CD4-positive, alpha-beta memory T cell (primary cell): Measurements from ENCODE around the gene SEC11A. TPM values are rescaled to one million over a fixed set of nuclear protein-coding genes. Genes with fewer than 3 reads are reported as not detected.

Experiments used
- CTCF ChIA-PET: fragments of 350-600 bp; sonication (Branson Sonifier 250); formaldehyde crosslinking; loops from one replicate; lab custom pipeline; 2021; ENCODE audit warnings: inconsistent platforms; ENCODE audit not compliant: partially characterized antibody; lab: Charles Lee
- POLR2A ChIA-PET: fragments of 350-600 bp; sonication (Branson Sonifier 250); formaldehyde crosslinking; loops from one replicate; lab custom pipeline; 2021; ENCODE audit not compliant: partially characterized antibody; lab: Charles Lee
- DNase-seq, 5 donors: peaks; one replicate each; pipeline versions ENCODE4 v3.0.0 to v3.0.0-alpha.2; 2020 to 2022; ENCODE audit warnings: mixed read lengths in 1 of 5
- H3K27ac ChIP-seq: one replicate; pipeline ENCODE4 v1.7.0; 2013; ENCODE audit warnings: low read depth, low read length
- H3K27me3 ChIP-seq: 2 replicates; pipeline ENCODE4 v1.7.0; 2013; ENCODE audit warnings: mild to moderate bottlenecking, low read length, moderate library complexity; ENCODE audit not compliant: insufficient read depth
- H3K36me3 ChIP-seq: 2 replicates; pipeline ENCODE4 v1.7.0; 2013; ENCODE audit warnings: mild to moderate bottlenecking, low read length, moderate library complexity; ENCODE audit not compliant: insufficient read depth
- H3K4me1 ChIP-seq: 2 replicates; pipeline ENCODE4 v1.7.0; 2013; ENCODE audit warnings: mild to moderate bottlenecking, low read length, moderate library complexity; ENCODE audit not compliant: insufficient read depth
- H3K4me3 ChIP-seq, 2 donors: one replicate each; pipeline ENCODE4 v1.7.0; 2013; ENCODE audit warnings: low read length in 2 of 2, mild to moderate bottlenecking in 1 of 2
- H3K9me3 ChIP-seq, 2 donors: one replicate each; pipeline ENCODE4 v1.7.0; 2013; ENCODE audit warnings: low read length in 2 of 2, control low read depth in 1 of 2; ENCODE audit not compliant: control insufficient read depth in 1 of 2
- H3K27ac Mint-ChIP-seq, 7 donors: one replicate each; pipeline ENCODE4 v1.8.0; 2020 to 2021; ENCODE audit warnings: mixed read lengths in 7 of 7, mild to moderate bottlenecking in 6 of 7, inconsistent platforms in 3 of 7, moderate library complexity in 3 of 7
- H3K27me3 Mint-ChIP-seq, 2 donors: one replicate each; pipeline ENCODE4 v1.8.0; 2020 to 2021; ENCODE audit warnings: mixed read lengths in 2 of 2
- H3K36me3 Mint-ChIP-seq, 2 donors: one replicate each; pipeline ENCODE4 v1.8.0; 2020 to 2021; ENCODE audit warnings: mixed read lengths in 2 of 2, inconsistent platforms in 1 of 2, mild to moderate bottlenecking in 1 of 2
- H3K4me1 Mint-ChIP-seq, 4 donors: one replicate each; pipeline ENCODE4 v1.8.0; 2020 to 2021; ENCODE audit warnings: mixed read lengths in 4 of 4, mild to moderate bottlenecking in 1 of 4
- H3K4me3 Mint-ChIP-seq, 8 donors: one replicate each; pipeline ENCODE4 v1.8.0; 2020 to 2021; ENCODE audit warnings: mixed read lengths in 8 of 8, mild to moderate bottlenecking in 7 of 8, moderate library complexity in 6 of 8, inconsistent platforms in 3 of 8
- H3K9me3 Mint-ChIP-seq, 8 donors: one replicate each; pipeline ENCODE4 v1.8.0; 2020 to 2021; ENCODE audit warnings: mixed read lengths in 8 of 8, mild to moderate bottlenecking in 5 of 8, inconsistent platforms in 3 of 8, moderate library complexity in 1 of 8
- intact Hi-C: fragments of 100-400 bp; cut with micrococcal nuclease; formaldehyde crosslinking; loops from one replicate; pipeline ENCODE4 v1.15.1; 2023
- polyA plus RNA-seq, 2 donors: library from polyadenylated mRNA; unstranded; fragments of 300-500 nt; fragmentation: Illumina TruSeq; gene quantifications; one replicate each; pipeline ENCODE4 v1.2.3, GENCODE V29; 2021
- total RNA-seq, 2 experiments: library from RNA; stranded (reverse); gene quantifications; one replicate each; pipeline ENCODE4 v1.2.3, GENCODE V29; 2021

Gene SEC11A
- 10 to 100 TPM; 85.0 to 86.8 TPM for total RNA-seq
- 100 to 1,000 TPM; 129 to 168 TPM for polyA plus RNA-seq

GRCh38 chr15:84716036-84716732, at the start of gene SEC11A:
Gene SEC11A (minus strand): TSS chr15:84716139. CDS start chr15:84716075, 64 bp downstream.
- H3K27me3 ChIP-seq = no peaks in the 10 kb centered on the region
- Mint-ChIP-seq H3K27me3 (no peaks in the 10 kb centered on the region), H3K4me1 (peaks cover 33 to 65% (median 45%) of the 10 kb centered on the region in 4 donors), H3K4me3 (peak within 1 kb of the TSS; percentile 94 to 100 (median 96)), H3K36me3 (peaks cover 0 to 21% of the 10 kb centered on the region in 2 donors), H3K27ac (peak within 1 kb of the TSS; percentile 88 to 99 (median 97)), H3K9me3 (peaks cover 0 to 3% (median 0%) of the 10 kb centered on the region in 8 donors)
- H3K4me3 ChIP-seq = peak within 1 kb of the TSS; percentile 91 to 97
- POLR2A ChIA-PET = interaction anchor here (0.5 to 15.2 kb wide), 35 partner anchors 9 to 664 kb away, joined by 3 to 598 read pairs (median 6); partner anchors contain the start of genes AKAP13, NMB, PDE8A and WDR73
- H3K36me3 ChIP-seq = peaks cover 6% of the 10 kb centered on the region
- DNase-seq = peak; percentile 89 to 95 (median 92)
- intact Hi-C loops = loop anchor here (1.0 kb wide), 5 partner anchors 19 to 85 kb away; partner anchors contain the start of genes NMB, WDR73 and ZNF592
- peaks cover 54% of the 10 kb centered on the region for H3K4me1 ChIP-seq
- peak within 1 kb of the TSS; percentile 85 for H3K27ac ChIP-seq
- CTCF ChIA-PET = interaction anchor here (0.9 to 4.2 kb wide), 16 partner anchors 9 to 78 kb away, joined by 3 to 57 read pairs (median 7); partner anchors contain the start of genes NMB, WDR73 and ZNF592
- H3K9me3 ChIP-seq = no peaks in the 10 kb centered on the region

DNA sequence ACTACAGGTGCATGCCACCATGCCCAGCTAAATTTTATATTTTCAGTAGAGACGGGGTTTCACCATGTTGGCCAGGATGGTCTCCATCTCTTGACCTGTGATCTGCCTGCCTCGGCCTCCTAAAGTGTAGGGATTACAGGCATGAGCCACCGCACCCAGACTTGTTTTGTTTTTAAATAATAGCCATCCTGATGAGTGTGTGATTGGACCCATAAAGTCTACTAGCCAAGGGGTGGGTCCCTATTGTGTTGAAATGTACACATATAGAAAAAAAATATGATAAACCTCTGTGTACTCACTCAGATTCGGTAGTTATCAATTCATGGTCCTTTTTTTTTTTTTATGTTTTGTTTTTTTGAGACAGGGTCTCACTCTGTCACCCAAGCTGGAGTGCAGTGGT, 49.7 kb upstream of the SEC11A start:
- no peak overlapping the region for H3K4me3 ChIP-seq
- peaks cover 34% of the 10 kb centered on the region for H3K36me3 ChIP-seq
- Mint-ChIP-seq H3K36me3 (peaks cover 21 to 47% of the 10 kb centered on the region in 2 donors), H3K9me3 (no peaks in the 10 kb centered on the region), H3K27ac (peak overlapping the region in 2 of 7 donors; percentile 11 to 65), H3K4me3 (no peak overlapping the region), H3K4me1 (peaks cover 17 to 32% (median 23%) of the 10 kb centered on the region in 4 donors), H3K27me3 (no peaks in the 10 kb centered on the region)
- H3K27me3 ChIP-seq = no peaks in the 10 kb centered on the region
- POLR2A ChIA-PET = interaction anchor here (2.1 kb wide), 1 partner anchor 50 kb away, joined by 7 read pairs; the partner anchor contains the start of gene SEC11A
- CTCF ChIA-PET = interaction anchor here (0.7 kb wide), 1 partner anchor 39 kb away, joined by 3 read pairs; no protein-coding TSS in a partner anchor
- DNase-seq = no peak
- intact Hi-C loops = no loop called here
- H3K27ac ChIP-seq = no peak overlapping the region
- no peaks in the 10 kb centered on the region for H3K9me3 ChIP-seq
- H3K4me1 ChIP-seq = peaks cover 45% of the 10 kb centered on the region

DNA sequence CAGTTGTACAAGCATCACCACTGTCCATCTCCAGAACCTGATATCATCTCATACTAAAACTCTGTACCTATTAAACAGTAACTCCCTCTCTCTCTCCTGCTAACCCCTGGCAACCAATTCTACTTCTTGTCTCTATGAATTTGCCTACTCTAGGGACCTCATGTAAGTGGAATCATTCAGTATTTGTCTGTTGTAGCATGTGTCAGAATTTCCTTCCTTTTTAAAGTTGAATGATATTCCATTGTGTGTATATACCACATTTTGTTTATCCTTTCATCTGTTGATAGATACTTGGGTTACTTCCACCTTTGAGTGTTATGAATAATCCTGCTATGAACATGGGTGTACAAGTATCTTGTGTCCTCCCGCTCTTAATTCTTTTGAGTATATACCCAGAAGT, 49.0 kb upstream of the SEC11A start:
- ChIA-PET CTCF (no interaction called here), POLR2A (interaction anchor here (2.1 kb wide), 1 partner anchor 49 kb away, joined by 7 read pairs; the partner anchor contains the start of gene SEC11A)
- Histone ChIP-seq H3K4me3 (no peak overlapping the region), H3K9me3 (no peaks in the 10 kb centered on the region), H3K27me3 (no peaks in the 10 kb centered on the region), H3K4me1 (peaks cover 47% of the 10 kb centered on the region), H3K36me3 (peaks cover 34% of the 10 kb centered on the region), H3K27ac (no peak overlapping the region)
- H3K9me3 Mint-ChIP-seq = no peaks in the 10 kb centered on the region
- intact Hi-C loops = no loop called here
- peaks cover 11 to 30% (median 19%) of the 10 kb centered on the region in 4 donors for H3K4me1 Mint-ChIP-seq
- DNase-seq = no peak
- peak overlapping the region in 6 of 7 donors; percentile 10 to 79 (median 42) for H3K27ac Mint-ChIP-seq
- no peaks in the 10 kb centered on the region for H3K27me3 Mint-ChIP-seq
- H3K4me3 Mint-ChIP-seq = no peak overlapping the region
- H3K36me3 Mint-ChIP-seq = peaks cover 21 to 44% of the 10 kb centered on the region in 2 donors

DNA sequence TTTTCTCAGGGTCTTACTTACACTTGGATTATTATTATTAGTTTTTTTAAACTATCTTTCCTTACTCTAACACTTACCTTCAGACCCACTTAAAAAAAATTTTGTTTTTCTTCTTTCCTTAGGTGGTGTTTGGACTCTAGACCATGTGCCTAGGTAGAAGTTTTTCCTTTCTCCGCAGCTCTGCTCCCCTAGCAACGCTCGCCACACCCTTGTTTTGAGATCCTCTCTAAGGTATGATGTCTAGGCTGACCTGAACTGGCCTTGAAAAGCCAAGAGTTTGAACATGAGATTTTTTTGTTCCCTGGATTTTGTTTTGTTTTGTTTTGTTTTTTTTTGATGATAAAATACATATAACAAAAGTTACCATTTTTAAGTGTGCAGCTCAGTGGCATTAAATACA, 48.6 kb upstream of the SEC11A start:
- peaks cover 21 to 41% of the 10 kb centered on the region in 2 donors for H3K36me3 Mint-ChIP-seq
- intact Hi-C loops = no loop called here
- POLR2A ChIA-PET = interaction anchor here (1.0 to 2.1 kb wide), 2 partner anchors 48 to 111 kb away, joined by 3 to 7 read pairs; partner anchors contain the start of gene SEC11A
- H3K4me3 ChIP-seq = no peak overlapping the region
- H3K27ac Mint-ChIP-seq = peak overlapping the region in 6 of 7 donors; percentile 21 to 79 (median 74)
- H3K36me3 ChIP-seq = peaks cover 34% of the 10 kb centered on the region
- no peaks in the 10 kb centered on the region for H3K9me3 Mint-ChIP-seq
- H3K27ac ChIP-seq = no peak overlapping the region
- peaks cover 7 to 29% (median 17%) of the 10 kb centered on the region in 4 donors for H3K4me1 Mint-ChIP-seq
- H3K4me1 ChIP-seq = peaks cover 51% of the 10 kb centered on the region
- no peak for DNase-seq
- no peaks in the 10 kb centered on the region for H3K27me3 ChIP-seq
- H3K27me3 Mint-ChIP-seq = no peaks in the 10 kb centered on the region
- CTCF ChIA-PET = no interaction called here
- no peaks in the 10 kb centered on the region for H3K9me3 ChIP-seq
- H3K4me3 Mint-ChIP-seq = no peak overlapping the region

- ChIA-PET POLR2A (interaction anchor here (2.2 kb wide), 1 partner anchor 47 kb away, joined by 6 read pairs; the partner anchor contains the start of gene SEC11A), CTCF (no interaction called here)
- peaks cover 13 to 32% of the 10 kb centered on the region in 2 donors for H3K36me3 Mint-ChIP-seq
- Histone ChIP-seq H3K4me1 (peaks cover 66% of the 10 kb centered on the region), H3K4me3 (no peak overlapping the region), H3K27me3 (no peaks in the 10 kb centered on the region), H3K27ac (no peak overlapping the region), H3K36me3 (peaks cover 24% of the 10 kb centered on the region), H3K9me3 (no peaks in the 10 kb centered on the region)
- no peak for DNase-seq
- H3K4me1 Mint-ChIP-seq = peaks cover 0 to 27% (median 12%) of the 10 kb centered on the region in 4 donors
- no peaks in the 10 kb centered on the region for H3K27me3 Mint-ChIP-seq
- no peak overlapping the region for H3K4me3 Mint-ChIP-seq
- no peaks in the 10 kb centered on the region for H3K9me3 Mint-ChIP-seq
- H3K27ac Mint-ChIP-seq = peak overlapping the region in 1 of 7 donors; percentile 54
- intact Hi-C loops = no loop called here
Measured at GRCh38 chr15:84762840-84763572, 47.1 kb upstream of the SEC11A start.

GRCh38 chr15:84761607-84762131, 45.7 kb upstream of the SEC11A start:
- no peaks in the 10 kb centered on the region for H3K27me3 ChIP-seq
- no peaks in the 10 kb centered on the region for H3K9me3 ChIP-seq
- no peaks in the 10 kb centered on the region for H3K9me3 Mint-ChIP-seq
- peaks cover 9 to 25% of the 10 kb centered on the region in 2 donors for H3K36me3 Mint-ChIP-seq
- POLR2A ChIA-PET = interaction anchor here (2.2 kb wide), 1 partner anchor 45 kb away, joined by 6 read pairs; the partner anchor contains the start of gene SEC11A
- DNase-seq = peak in 4 of 5 donors; percentile 12 to 30 (median 20)
- H3K4me3 Mint-ChIP-seq = no peak overlapping the region
- H3K4me1 Mint-ChIP-seq = peaks cover 4 to 26% (median 16%) of the 10 kb centered on the region in 4 donors
- CTCF ChIA-PET = no interaction called here
- H3K27me3 Mint-ChIP-seq = no peaks in the 10 kb centered on the region
- peaks cover 66% of the 10 kb centered on the region for H3K4me1 ChIP-seq
- no peak overlapping the region for H3K27ac Mint-ChIP-seq
- peaks cover 16% of the 10 kb centered on the region for H3K36me3 ChIP-seq
- H3K4me3 ChIP-seq = no peak overlapping the region
- intact Hi-C loops = no loop called here
- peak overlapping the region; percentile 35 for H3K27ac ChIP-seq
